ENCODE measurements around the gene FBRS. TPM values are rescaled to one million over a fixed set of nuclear protein-coding genes. Genes with fewer than 3 reads are reported as not detected.

The FBRS gene
- total RNA-seq, result 10 to 100 TPM; 91.8 to 95.6 TPM

- intact Hi-C loops (cut with micrococcal nuclease), result loop anchor here (1.0 to 10.0 kb wide), 13 partner anchors 8 to 799 kb away; partner anchors contain the start of genes ALDOA, ARMC5, CFAP119 and PHKG2
- POLR2A ChIA-PET, result interaction anchor here (0.5 to 3.1 kb wide), 13 partner anchors 8 to 593 kb away, joined by 3 to 17 read pairs (median 4); partner anchors contain the start of genes ALDOA, DCTPP1, PRR14 and SRCAP
- DNase-seq, result peak; percentile 100
- Mint-ChIP-seq H3K4me1 (ENCODE audit: low read depth) (peaks cover 38% of the 10 kb centered on the region), H3K36me3 (peaks cover 47% of the 10 kb centered on the region), H3K27ac (peak within 1 kb of the TSS; percentile 100), H3K9me3 (no peaks in the 10 kb centered on the region), H3K27me3 (no peaks in the 10 kb centered on the region), H3K4me3 (peak within 1 kb of the TSS; percentile 96)
- CTCF ChIA-PET, result interaction anchor here (0.7 to 4.7 kb wide), 10 partner anchors 7 to 228 kb away, joined by 3 to 86 read pairs (median 6); partner anchors contain the start of genes DCTPP1, PRR14 and ZNF785
Observed at GRCh38 chr16:30657866-30658730, at the start of gene FBRS. FBRS (plus strand) TSS chr16:30658431; CDS start chr16:30659519, 1,088 bp downstream.

GRCh38 chr16:30609002-30609925 lies 49.0 kb upstream of the FBRS start:
- intact Hi-C loops (cut with micrococcal nuclease), result no loop called here
- Mint-ChIP-seq H3K4me1 (ENCODE audit: low read depth) (peaks cover 15% of the 10 kb centered on the region), H3K4me3 (peak overlapping the region; percentile 89), H3K9me3 (no peaks in the 10 kb centered on the region), H3K27me3 (no peaks in the 10 kb centered on the region), H3K27ac (peak overlapping the region; percentile 94), H3K36me3 (peaks cover 16% of the 10 kb centered on the region)
- ChIA-PET POLR2A (interaction anchor here (0.6 to 2.2 kb wide), 8 partner anchors 11 to 179 kb away, joined by 3 to 15 read pairs (median 6); partner anchors contain the start of genes DCTPP1, ZNF688 and ZNF747), CTCF (interaction anchor here (0.6 to 5.1 kb wide), 12 partner anchors 11 to 239 kb away, joined by 3 to 45 read pairs (median 4); partner anchors contain the start of genes DCTPP1, PRR14 and TBC1D10B)
- DNase-seq, result peak; percentile 66

- ChIA-PET CTCF (interaction anchor here (0.8 to 5.1 kb wide), 11 partner anchors 9 to 518 kb away, joined by 3 to 45 read pairs (median 5); partner anchors contain the start of genes DCTPP1, PRR14, TBC1D10B and TBX6), POLR2A (interaction anchor here (0.6 to 2.2 kb wide), 14 partner anchors 10 to 215 kb away, joined by 3 to 15 read pairs (median 4); partner anchors contain the start of genes DCTPP1, PRR14, ZNF48 and ZNF688)
- no peaks in the 10 kb centered on the region for H3K9me3 Mint-ChIP-seq
- intact Hi-C loops (cut with micrococcal nuclease), result loop anchor here (1.0 to 5.0 kb wide), 5 partner anchors 40 to 178 kb away; partner anchors contain the start of genes DCTPP1, FBRS and PRR14
- H3K27ac Mint-ChIP-seq, result peak within 1 kb of the TSS; percentile 94
- DNase-seq, result peak; percentile 98
- H3K4me3 Mint-ChIP-seq, result peak within 1 kb of the TSS; percentile 89
- no peaks in the 10 kb centered on the region for H3K27me3 Mint-ChIP-seq
- H3K4me1 Mint-ChIP-seq (ENCODE audit: low read depth), result peaks cover 15% of the 10 kb centered on the region
- peaks cover 9% of the 10 kb centered on the region for H3K36me3 Mint-ChIP-seq
Observed at GRCh38 chr16:30609926-30610839, 48.0 kb upstream of the FBRS start, which contains the start of gene ZNF689. ZNF689 (minus strand) TSS chr16:30610389; CDS start chr16:30610041, 348 bp downstream.

GRCh38 chr16:30615358-30616091 lies 42.7 kb upstream of the FBRS start:
- no peaks in the 10 kb centered on the region for H3K36me3 Mint-ChIP-seq
- H3K27me3 Mint-ChIP-seq, result no peaks in the 10 kb centered on the region
- H3K27ac Mint-ChIP-seq, result no peak overlapping the region
- peak; percentile 91 for DNase-seq
- ChIA-PET CTCF (interaction anchor here (0.6 to 4.5 kb wide), 41 partner anchors 9 to 539 kb away, joined by 3 to 34 read pairs (median 4); partner anchors contain the start of genes DCTPP1, ITGAL, PPP4C and PRR14), POLR2A (interaction anchor here (0.5 to 1.0 kb wide), 2 partner anchors 81 to 108 kb away, joined by 3 read pairs; partner anchors contain the start of gene ZNF747)
- intact Hi-C loops (cut with micrococcal nuclease), result no loop called here
- peaks cover 1% of the 10 kb centered on the region for H3K4me1 Mint-ChIP-seq (ENCODE audit: low read depth)
- H3K9me3 Mint-ChIP-seq, result no peaks in the 10 kb centered on the region
- no peak overlapping the region for H3K4me3 Mint-ChIP-seq

GRCh38 chr16:30619202-30619601 lies 39.0 kb upstream of the FBRS start:
- CTCF ChIA-PET, result interaction anchor here (1.2 to 2.8 kb wide), 5 partner anchors 10 to 84 kb away, joined by 3 to 14 read pairs (median 10); partner anchors contain the start of gene ZNF747
- POLR2A ChIA-PET, result interaction anchor here (1.2 kb wide), 1 partner anchor 9 kb away, joined by 7 read pairs; the partner anchor contains the start of gene ZNF689
- Mint-ChIP-seq H3K36me3 (no peaks in the 10 kb centered on the region), H3K4me1 (ENCODE audit: low read depth) (no peaks in the 10 kb centered on the region), H3K4me3 (no peak overlapping the region), H3K27me3 (peaks cover 3% of the 10 kb centered on the region), H3K27ac (no peak overlapping the region), H3K9me3 (no peaks in the 10 kb centered on the region)
- intact Hi-C loops (cut with micrococcal nuclease), result no loop called here
- DNase-seq, result no peak

- Mint-ChIP-seq H3K4me3 (no peak overlapping the region), H3K36me3 (no peaks in the 10 kb centered on the region), H3K27me3 (peaks cover 3% of the 10 kb centered on the region), H3K4me1 (ENCODE audit: low read depth) (no peaks in the 10 kb centered on the region), H3K9me3 (no peaks in the 10 kb centered on the region), H3K27ac (no peak overlapping the region)
- no peak for DNase-seq
- ChIA-PET CTCF (interaction anchor here (0.6 to 2.8 kb wide), 8 partner anchors 9 to 210 kb away, joined by 3 to 14 read pairs (median 4); partner anchors contain the start of gene ZNF747), POLR2A (interaction anchor here (1.2 kb wide), 1 partner anchor 9 kb away, joined by 7 read pairs; the partner anchor contains the start of gene ZNF689)
- intact Hi-C loops (cut with micrococcal nuclease), result no loop called here
Observed at GRCh38 chr16:30619638-30620037, 38.6 kb upstream of the FBRS start.

- Mint-ChIP-seq H3K27me3 (peaks cover 3% of the 10 kb centered on the region), H3K4me3 (no peak overlapping the region), H3K4me1 (ENCODE audit: low read depth) (no peaks in the 10 kb centered on the region), H3K9me3 (no peaks in the 10 kb centered on the region), H3K27ac (no peak overlapping the region), H3K36me3 (no peaks in the 10 kb centered on the region)
- intact Hi-C loops (cut with micrococcal nuclease), result no loop called here
- POLR2A ChIA-PET, result interaction anchor here (1.2 kb wide), 1 partner anchor 10 kb away, joined by 7 read pairs; the partner anchor contains the start of gene ZNF689
- CTCF ChIA-PET, result interaction anchor here (0.6 to 2.8 kb wide), 8 partner anchors 9 to 211 kb away, joined by 3 to 14 read pairs (median 4); partner anchors contain the start of gene ZNF747
- no peak for DNase-seq
Observed at GRCh38 chr16:30620169-30620568, 38.1 kb upstream of the FBRS start.

GRCh38 chr16:30621765-30622164 lies 36.5 kb upstream of the FBRS start:
- Mint-ChIP-seq H3K4me1 (ENCODE audit: low read depth) (no peaks in the 10 kb centered on the region), H3K27me3 (peaks cover 3% of the 10 kb centered on the region), H3K36me3 (no peaks in the 10 kb centered on the region), H3K9me3 (no peaks in the 10 kb centered on the region), H3K27ac (no peak overlapping the region), H3K4me3 (no peak overlapping the region)
- ChIA-PET CTCF (interaction anchor here (1.1 to 2.8 kb wide), 2 partner anchors 24 to 28 kb away, joined by 3 to 14 read pairs; no protein-coding TSS in a partner anchor), POLR2A (no interaction called here)
- no peak for DNase-seq
- intact Hi-C loops (cut with micrococcal nuclease), result no loop called here

- no peaks in the 10 kb centered on the region for H3K4me1 Mint-ChIP-seq (ENCODE audit: low read depth)
- H3K9me3 Mint-ChIP-seq, result no peaks in the 10 kb centered on the region
- CTCF ChIA-PET, result no interaction called here
- peaks cover 3% of the 10 kb centered on the region for H3K27me3 Mint-ChIP-seq
- no peak for DNase-seq
- POLR2A ChIA-PET, result no interaction called here
- H3K4me3 Mint-ChIP-seq, result no peak overlapping the region
- intact Hi-C loops (cut with micrococcal nuclease), result no loop called here
- H3K27ac Mint-ChIP-seq, result no peak overlapping the region
- H3K36me3 Mint-ChIP-seq, result no peaks in the 10 kb centered on the region
Observed at GRCh38 chr16:30622455-30623032, 35.7 kb upstream of the FBRS start.
